GM18873 (cell line): ENCODE data around the gene MRM3.
"Not testable (repeated sequence)": the region's sequence is repeated elsewhere in the genome, so short reads cannot be mapped to it uniquely, and the experiment has no call there.

Experiments
- ATAC-seq: cut with Tn5 transposase; IDR thresholded peaks from one replicate; pipeline ENCODE4 v1.9.1; 2021; ENCODE audit warnings: mild to moderate bottlenecking, moderate library complexity, moderate number of reproducible peaks; ENCODE audit not compliant: unreplicated experiment, low FRiP score

The MRM3 gene

GRCh38 chr17:753418-753817 lies 28.7 kb upstream of the MRM3 start:
- no peak for ATAC-seq

- not testable (repeated sequence) for ATAC-seq
These were observed 26.7 kb upstream of the MRM3 start for GRCh38 chr17:755319-755961.

DNA sequence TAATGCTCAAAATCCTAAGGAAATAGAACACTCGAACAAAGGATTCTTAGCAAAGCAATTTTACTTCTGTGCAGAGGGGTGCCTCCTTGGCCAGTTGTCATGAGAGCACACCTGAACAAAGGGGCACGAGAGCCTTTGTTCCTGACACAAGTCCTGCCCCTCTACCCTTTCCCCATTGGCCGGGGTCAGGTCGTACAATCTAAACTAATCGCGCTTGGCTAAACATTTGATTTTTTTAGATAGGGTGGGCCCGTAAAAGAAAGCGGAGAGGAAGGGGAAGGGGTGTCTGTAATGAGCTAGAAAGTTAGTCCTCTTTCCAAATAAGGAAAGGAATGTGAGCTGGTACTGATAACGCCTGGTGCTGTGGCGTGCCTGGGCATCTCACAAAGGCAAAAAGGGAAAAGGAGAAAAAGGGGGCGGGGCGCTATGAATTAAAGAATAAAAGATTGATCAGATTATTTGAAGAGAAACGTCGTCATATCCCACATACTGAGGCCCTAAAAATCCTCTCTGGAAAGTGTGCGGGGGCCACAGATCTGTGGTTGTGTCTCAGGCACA lies 26.1 kb upstream of the MRM3 start:
- not testable (repeated sequence) for ATAC-seq

GRCh38 chr17:759964-760363 lies 22.2 kb upstream of the MRM3 start:
- no peak for ATAC-seq

- no peak for ATAC-seq
These were observed 21.8 kb upstream of the MRM3 start for GRCh38 chr17:760371-760770.

DNA sequence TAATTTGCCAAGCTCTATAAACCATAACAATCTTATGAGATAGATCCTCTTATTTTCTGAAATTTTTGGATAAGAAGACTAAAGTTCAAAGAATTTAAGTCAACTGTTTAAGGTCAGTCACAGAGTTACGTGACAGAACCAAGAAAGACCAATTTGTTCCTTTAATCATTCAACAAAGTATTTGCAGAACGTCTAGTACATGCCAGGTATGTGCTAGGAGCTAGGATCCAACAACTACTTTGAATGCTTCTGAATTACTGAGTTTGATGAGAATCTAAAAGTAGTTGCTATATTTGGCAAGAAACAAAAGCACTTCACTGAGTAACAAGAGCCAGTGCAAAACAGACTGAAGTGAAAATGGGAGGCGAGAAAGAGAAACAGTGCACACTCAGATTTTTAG lies 15.1 kb upstream of the MRM3 start:
- no peak for ATAC-seq

DNA sequence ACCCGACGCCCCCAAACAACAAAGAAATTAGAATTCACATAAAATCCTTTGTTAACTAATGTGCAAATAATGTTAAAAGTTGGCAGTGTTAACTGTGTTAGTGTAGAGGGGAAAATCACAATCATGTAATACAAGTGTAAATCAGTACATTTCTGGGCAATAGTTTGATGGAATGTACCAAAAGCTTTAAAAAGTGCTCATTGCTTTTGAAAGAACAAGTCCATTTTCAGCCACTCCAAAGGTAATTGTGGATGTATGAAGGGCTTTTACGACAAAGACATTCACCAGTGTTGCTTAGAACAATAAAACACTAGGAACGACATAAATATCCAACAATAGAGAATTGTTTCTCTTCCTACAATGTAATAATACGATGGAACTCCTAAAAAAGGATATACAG lies 9.1 kb upstream of the MRM3 start:
- ATAC-seq, result no peak

DNA sequence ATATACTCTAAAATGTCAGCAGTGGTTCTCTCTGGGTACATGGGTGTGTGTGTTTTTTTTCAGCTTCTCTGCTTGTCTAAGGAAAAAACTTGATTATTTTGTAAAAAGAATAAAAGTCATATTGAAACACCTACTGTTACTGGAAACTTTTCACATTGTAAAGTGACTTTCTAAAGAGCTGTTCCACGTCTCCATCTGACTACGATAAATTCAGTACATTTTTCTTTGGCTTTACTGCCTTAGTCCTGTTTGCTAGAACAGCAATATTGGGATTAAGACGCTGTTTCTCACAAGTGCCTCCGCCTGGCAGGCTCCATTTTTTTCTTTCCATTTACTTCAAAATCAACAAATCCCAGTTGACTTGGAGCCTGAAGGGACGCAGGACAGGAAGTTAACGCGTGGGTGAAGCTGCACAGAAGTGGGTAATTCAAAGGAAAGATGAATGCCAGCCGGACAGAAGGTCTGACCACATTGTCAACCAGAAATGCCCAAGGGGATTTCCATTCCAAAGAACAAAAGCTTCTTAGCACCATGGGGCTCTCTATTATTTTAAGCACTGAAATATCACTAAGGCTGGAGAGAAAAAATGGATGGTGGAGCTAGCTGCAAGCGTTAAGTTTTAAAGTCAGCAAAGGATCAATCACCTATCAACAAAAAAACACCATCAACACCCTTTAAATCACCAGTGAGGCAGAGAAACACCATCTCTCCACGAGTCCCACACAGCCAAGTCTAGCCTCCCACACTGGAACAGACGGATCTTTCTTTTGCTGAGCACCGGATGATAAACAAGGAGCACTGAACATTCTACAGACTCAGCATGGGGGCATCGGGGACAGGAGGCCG lies 8.5 kb upstream of the MRM3 start:
- ATAC-seq, result no peak

DNA sequence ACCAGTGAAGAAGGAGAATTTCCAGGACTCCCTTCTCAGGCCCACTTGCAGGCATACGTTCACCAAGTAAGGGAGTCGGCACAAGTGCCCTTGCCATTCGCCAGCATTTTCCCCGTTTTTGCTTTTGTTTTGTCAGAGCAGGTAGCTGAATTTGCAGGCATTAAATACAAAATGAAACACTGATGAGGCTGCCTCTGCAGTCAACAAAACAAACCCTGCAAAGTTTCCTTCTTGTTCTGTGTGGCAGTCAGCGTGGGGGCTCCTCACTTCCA lies 7.9 kb upstream of the MRM3 start:
- ATAC-seq, result no peak

- ATAC-seq, result no peak
These were observed 4.1 kb upstream of the MRM3 start for GRCh38 chr17:778096-778495.

DNA sequence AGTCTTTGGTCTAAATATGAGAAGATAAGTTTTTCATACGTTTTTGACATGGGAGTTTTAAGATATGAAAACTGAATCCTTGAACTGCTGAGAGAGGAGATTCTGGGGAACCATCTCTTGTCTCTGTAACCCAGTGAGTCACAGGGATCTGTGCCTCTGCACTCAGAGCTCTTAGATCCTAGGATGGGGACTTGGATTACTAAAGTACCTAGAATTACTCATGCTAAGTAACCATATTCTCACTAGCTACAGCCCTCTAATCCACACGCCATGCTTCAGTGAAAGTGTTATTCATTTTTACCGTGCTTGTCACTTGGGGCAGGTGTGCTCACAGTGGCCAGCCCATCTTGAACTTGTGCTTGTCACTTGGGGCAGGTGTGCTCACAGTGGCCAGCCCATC lies 2.0 kb downstream of the MRM3 start:
- ATAC-seq, result no peak

DNA sequence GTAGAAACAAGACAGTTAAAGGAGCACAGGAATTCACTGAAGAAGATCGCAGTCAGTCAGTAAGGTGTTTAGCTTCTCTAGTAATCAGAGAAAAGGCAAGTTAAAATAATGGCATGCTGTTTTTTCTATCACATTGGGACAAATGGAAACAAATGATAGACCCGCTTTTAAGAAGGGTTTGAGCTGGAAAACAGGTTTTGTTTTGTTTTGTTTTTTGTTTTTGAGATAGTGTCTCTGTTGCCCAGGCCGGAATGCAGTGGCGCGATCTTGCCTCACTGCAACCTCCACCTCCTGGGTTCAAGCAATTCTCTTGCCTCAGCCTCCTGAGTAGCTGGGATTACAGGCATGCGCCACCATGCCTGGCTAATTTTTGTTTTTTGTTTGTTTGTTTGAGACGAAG lies 3.7 kb downstream of the MRM3 start:
- not testable (repeated sequence) for ATAC-seq

DNA sequence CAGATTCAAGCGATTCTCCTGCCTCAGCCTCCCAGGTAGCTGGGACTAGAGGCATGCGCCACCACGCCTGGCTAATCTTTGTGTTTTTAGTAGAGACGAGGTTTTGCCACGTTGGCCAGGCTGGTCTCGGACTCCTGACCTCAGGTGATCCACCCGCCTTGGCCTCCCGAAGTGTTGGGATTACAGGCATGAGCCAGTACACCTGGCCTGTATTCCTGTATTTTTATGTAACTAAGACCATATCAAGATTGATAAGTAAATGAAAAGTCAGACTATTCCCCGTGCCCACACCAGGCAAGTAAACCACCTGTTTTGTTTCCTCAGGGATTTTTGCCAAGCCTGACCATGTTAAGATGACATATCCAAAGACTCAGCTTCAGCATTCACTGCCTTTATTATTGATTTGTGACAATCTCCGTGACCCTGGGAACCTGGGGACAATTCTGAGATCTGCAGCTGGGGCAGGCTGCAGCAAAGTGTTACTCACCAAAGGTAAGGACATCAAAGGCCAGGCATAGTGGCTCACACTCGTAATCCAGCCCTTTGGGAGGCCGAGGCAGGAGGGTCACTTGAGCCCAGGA lies 5.6 kb downstream of the MRM3 start:
- no peak for ATAC-seq

DNA sequence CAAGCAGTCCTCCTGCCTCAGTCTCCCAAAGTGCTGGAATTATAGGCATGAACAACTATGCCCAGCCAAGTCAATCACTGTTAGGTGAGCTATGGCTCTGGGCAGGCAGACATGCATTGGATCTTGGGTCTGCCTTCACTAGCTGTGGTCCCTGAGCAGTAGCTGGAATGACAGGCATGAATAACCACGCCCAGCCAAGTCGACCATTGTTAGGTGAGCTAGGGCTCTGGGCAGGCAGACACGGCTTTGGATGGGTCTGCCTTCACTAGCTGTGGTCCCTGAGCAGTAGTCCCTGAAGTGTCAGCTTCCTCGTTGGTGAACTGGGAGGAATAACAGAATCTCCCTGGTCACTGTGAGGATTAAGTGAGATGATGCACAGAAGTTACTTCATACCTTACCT lies 6.4 kb downstream of the MRM3 start:
- no peak for ATAC-seq

DNA sequence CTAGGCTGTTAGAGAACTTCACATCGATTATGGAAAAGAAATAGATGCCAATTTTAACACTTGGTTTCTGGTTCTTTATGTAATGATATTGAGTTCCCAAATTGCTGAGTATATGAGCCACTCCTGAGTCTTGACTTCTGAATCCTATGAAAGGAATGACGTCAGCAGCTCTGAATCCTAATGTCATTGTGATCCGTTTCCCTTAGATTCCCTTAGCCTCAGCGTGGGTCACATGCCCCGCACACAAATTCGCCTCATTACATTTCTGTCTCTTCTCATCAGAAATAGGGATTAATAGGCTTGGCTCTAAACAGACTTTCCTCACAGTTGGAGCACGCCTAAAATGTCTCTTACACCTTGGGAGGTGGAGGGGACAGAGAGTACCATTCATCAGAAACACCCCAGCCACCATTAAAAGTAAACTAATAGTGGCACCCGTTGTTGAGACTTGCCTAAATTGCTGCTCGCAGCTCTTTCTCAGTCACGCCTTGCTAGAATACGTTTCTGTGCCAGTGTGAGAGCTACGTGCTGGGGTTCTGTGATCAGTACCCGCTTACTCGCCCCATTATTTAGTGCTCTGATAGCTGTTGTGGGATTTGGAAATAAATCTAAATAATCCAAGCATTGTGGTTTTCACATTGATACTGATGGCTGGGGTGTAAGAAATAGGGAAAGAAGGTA lies 7.1 kb downstream of the MRM3 start:
- no peak for ATAC-seq

- not testable (repeated sequence) for ATAC-seq
These were observed 8.0 kb downstream of the MRM3 start for GRCh38 chr17:789931-790873.

GRCh38 chr17:790874-791247 lies 8.7 kb downstream of the MRM3 start:
- ATAC-seq, result not testable (repeated sequence)

GRCh38 chr17:791829-792228 lies 9.7 kb downstream of the MRM3 start:
- ATAC-seq, result no peak

DNA sequence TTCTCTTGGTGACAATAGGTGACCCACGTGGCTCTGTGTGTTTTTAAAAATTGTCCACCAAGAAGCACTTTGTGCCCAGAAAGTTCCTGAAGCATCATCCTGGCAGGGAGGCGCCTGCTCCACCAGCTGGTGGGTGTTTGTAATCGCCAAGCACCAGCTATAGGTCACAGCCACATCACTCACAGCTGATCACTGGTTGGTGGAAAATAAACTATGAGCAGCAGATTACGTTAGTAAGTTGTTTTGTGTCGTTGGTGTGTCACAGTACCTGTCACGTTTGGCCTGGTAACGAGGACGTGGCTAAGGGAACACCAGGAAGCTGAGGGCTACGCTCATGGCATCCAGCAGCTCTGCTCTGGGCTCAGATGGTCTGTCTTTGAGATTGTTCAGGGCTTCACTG lies 10.1 kb downstream of the MRM3 start:
- no peak for ATAC-seq

DNA sequence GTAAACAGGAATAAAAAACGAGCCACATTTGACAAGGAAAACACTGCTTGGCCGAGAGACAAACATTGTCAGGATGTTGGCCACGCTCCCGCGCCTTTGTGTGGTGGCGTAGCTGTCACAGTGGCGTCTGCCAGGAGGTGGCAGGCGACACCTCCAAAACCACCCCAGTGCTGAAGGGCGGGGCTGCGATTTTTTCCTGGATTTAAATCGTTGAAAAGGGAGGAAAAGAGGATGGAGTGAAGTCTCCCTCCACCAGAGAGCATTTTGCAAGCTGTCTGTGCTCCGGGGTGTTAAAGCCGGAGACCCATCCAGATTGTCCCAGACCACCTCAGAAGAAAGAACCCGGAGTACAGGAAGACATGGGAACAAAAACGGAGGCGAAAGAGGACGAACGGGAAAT lies 12.7 kb downstream of the MRM3 start:
- no peak for ATAC-seq
